ENCODE data around the gene SMYD1. TPM values are rescaled to one million over a fixed set of nuclear protein-coding genes. Genes with fewer than 3 reads are reported as not detected.

Gene SMYD1
- total and polyA plus RNA-seq, 10 of the 15 experiments (the other 5 are each of a cell fraction or from before 2014, with no cell fraction given) = 0.09 TPM; not detected in 9

GRCh38 chr2:88144271-88144670 lies 76.6 kb downstream of the SMYD1 start:
- ChIA-PET CTCF (no interaction called here), SMC1A (ENCODE audit: uncharacterized antibody, unreplicated experiment) (no interaction called here), RAD21 (ENCODE audit: unreplicated experiment) (no interaction called here), POLR2A (no interaction called here)
- no peaks in the 10 kb centered on the region for H3K79me2 ChIP-seq (ENCODE audit: control insufficient read depth, insufficient read depth, low read length)
- H3K4me1 ChIP-seq (ENCODE audit: control insufficient read depth, insufficient read depth, low read length) = no peaks in the 10 kb centered on the region
- BruUV-seq (replicated peaks) = no TSS peak
- no peak for FAIRE-seq
- no peak overlapping the region for H3K4me2 ChIP-seq (ENCODE audit: control insufficient read depth, insufficient read depth)
- no peak for ATAC-seq
- 0% methylated on average over 1 of the region's 1 CpG for WGBS (ENCODE audit: insufficient coverage, insufficient replicate concordance, low lambda C conversion rate, missing lambda C conversion rate)
- H3K27me3 ChIP-seq (replicated peaks in 1 of 2; ENCODE audit: control insufficient read depth in 2 of 2, insufficient read depth in 2 of 2, low read length in 1 of 2) = 0 out of 4 replicates have a peak, but pooled peaks cover 0 to 2% of the 10 kb centered on the region in 2 experiments
- H4K20me1 ChIP-seq (ENCODE audit: control insufficient read depth, insufficient read depth) = no peaks in the 10 kb centered on the region
- in situ Hi-C loops (cut with MboI) (no loop called here), intact Hi-C loops (cut with micrococcal nuclease; ENCODE audit: unreplicated experiment) (no loop called here)
- H3K27ac ChIP-seq (ENCODE audit: control insufficient read depth, insufficient read depth) = no peak overlapping the region
- H3K4me3 ChIP-seq = no peak overlapping the region
- DNase-seq (ENCODE audit: low read depth, low spot score) = no peak
- no peaks in the 10 kb centered on the region for H3K9me3 ChIP-seq (replicated peaks; ENCODE audit: control insufficient read depth, insufficient read depth, low read length)
- H3K9ac ChIP-seq (ENCODE audit: control insufficient read depth, insufficient read depth, low read length) = no peak overlapping the region
- H2AFZ ChIP-seq (ENCODE audit: control insufficient read depth, low read depth, low read length) = no peak overlapping the region
- no peaks in the 10 kb centered on the region for H3K36me3 ChIP-seq (ENCODE audit: control insufficient read depth in 2 of 2, insufficient read depth in 2 of 2, low read length in 1 of 2)
- no peak for TF ChIP-seq BCL11A (IDR thresholded peaks at IDR 0.05; ENCODE audit: low read depth, low read length)
- TF ChIP-seq FOXK2 (IDR thresholded peaks at IDR 0.05) = no peak
- no peak for TF ChIP-seq GATAD2B (conservative IDR thresholded peaks at IDR 0.05; ENCODE audit: low read depth)
- no peak for TF ChIP-seq ESRRA (IDR thresholded peaks at IDR 0.05; ENCODE audit: low read length)
- no peak for TF ChIP-seq ZBTB40 (IDR thresholded peaks at IDR 0.05; ENCODE audit: borderline replicate concordance)
- TF ChIP-seq ATF2 (IDR thresholded peaks at IDR 0.05; ENCODE audit: low read length) = no peak
- TF ChIP-seq ZNF592 (IDR thresholded peaks at IDR 0.05) = no peak
- TF ChIP-seq RBBP5 (conservative IDR thresholded peaks at IDR 0.05) = no peak
- TF ChIP-seq ZNF384 (IDR thresholded peaks at IDR 0.05; ENCODE audit: borderline replicate concordance, low read depth, low read length) = no peak
- TF ChIP-seq PBX3 (IDR thresholded peaks at IDR 0.05; ENCODE audit: insufficient replicate concordance, low read depth, low read length) = no peak
- TF ChIP-seq CHD2 (IDR thresholded peaks at IDR 0.05; ENCODE audit: borderline replicate concordance, low read depth, low read length) = no peak
- no peak for TF ChIP-seq KLF5 (IDR thresholded peaks at IDR 0.05; ENCODE audit: partially characterized antibody)
- TF ChIP-seq CHD1 (IDR thresholded peaks at IDR 0.05; ENCODE audit: low read depth, low read length) = no peak
- no peak for TF ChIP-seq HCFC1 (IDR thresholded peaks at IDR 0.05; ENCODE audit: low read length)

All from GM12878 (cell line).